GM18909 (cell line): Measurements from ENCODE around the gene ADAM21.
"Not testable (repeated sequence)": the region's sequence is repeated elsewhere in the genome, so short reads cannot be mapped to it uniquely, and the experiment has no call there.

Experiments
- ATAC-seq: cut with Tn5 transposase; IDR thresholded peaks from one replicate; pipeline ENCODE4 v1.9.1; 2021; ENCODE audit warnings: mild to moderate bottlenecking; ENCODE audit not compliant: unreplicated experiment, poor library complexity

Gene ADAM21

DNA sequence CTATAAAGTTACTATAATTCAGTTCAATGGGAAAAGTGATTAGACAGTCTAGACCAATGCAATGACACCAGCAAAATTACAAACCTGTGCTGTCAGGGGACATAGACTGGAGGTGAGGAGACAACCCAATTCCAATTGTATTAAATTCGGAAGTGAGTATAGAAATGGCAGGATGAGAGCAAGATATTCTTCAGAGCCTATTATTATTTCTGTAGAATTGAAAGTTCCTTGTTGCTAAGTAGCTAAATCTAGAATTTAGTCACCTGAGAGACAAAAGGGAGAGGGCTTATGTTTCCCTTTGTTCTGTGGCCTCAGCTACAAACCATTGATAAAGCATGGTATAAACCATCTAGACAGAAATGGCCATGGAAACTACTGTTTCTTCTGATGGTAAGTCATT lies at the start of gene ADAM21:
Gene ADAM21, plus strand, starts transcription at position 301 of the 400 bp plus-strand sequence. CDS start 5,326 bp downstream, outside the sequence.
- ATAC-seq: no peak

DNA sequence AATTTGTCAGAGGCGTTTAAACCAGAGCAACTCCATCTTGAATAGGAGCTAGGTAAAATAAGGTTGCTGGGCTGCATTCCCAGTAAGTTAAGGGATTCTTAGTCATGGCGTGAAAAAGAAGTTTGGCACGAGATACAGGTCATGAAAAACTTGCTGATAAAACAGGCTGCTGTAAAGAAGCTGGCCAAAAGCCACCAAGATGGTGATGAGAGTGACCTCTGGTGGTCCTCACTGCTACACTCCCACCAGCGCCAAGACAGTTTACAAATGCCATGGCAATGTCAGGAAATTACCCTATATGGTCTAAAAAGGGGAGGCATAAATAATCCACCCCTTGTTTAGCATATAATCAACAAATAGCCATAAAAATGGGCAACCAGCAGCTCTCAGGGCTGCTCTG lies 48.6 kb upstream of the ADAM21 start:
- not testable (repeated sequence) for ATAC-seq

DNA sequence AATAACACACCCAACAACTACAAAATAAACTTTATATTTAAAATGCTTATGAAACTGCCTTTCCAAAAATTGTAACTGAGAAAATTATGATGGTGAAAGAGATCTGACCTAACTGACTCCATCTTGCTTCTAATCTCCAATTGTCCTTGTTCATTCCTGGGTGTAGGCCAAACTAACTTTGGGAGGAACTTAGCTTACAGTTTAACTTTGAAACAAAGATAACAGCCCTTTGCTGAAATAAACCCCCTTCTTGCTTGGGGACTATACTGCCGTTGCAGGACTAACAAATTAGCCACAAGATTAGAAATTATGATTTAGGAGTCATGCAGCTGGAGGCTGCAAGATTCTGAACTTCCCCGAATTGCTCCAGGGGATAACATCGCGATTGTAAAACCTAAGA lies 45.8 kb upstream of the ADAM21 start:
- not testable (repeated sequence) for ATAC-seq

DNA sequence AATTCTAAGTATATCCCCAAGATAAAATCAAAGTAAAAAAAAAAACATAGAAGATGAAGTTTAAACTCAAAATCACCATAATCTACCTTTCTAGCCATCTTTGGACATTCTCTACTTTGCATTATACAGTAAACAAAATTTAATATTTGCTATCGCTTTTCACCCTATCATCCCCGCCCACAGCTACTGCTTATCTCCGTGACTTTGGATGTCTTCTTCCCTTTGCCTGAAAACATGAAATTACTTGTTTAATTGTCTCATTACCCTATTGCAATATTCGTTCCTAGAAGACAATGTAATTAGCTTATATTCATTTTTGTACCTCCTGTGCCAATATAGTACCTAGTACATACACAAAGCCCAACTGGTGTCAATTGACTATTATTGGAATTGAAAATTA lies 44.4 kb upstream of the ADAM21 start:
- no peak for ATAC-seq

DNA sequence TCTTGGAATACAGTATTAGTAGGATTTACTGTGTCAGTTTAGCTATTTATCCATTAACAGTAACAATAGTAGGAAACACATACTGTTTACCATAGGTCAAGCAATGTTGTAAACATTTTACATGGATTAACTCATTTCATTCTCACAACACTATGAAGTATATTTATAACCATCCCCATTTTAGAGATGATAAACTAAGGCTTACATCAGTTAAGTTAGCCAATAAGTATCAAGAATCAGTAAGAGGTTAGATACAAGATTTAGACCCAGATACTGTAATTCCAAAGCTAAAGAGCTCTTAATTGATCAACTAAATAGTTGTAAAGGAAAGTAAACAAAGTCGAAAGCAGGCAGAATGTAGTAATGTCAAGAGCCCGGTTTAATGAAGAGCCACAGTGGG lies 36.2 kb upstream of the ADAM21 start:
- no peak for ATAC-seq

DNA sequence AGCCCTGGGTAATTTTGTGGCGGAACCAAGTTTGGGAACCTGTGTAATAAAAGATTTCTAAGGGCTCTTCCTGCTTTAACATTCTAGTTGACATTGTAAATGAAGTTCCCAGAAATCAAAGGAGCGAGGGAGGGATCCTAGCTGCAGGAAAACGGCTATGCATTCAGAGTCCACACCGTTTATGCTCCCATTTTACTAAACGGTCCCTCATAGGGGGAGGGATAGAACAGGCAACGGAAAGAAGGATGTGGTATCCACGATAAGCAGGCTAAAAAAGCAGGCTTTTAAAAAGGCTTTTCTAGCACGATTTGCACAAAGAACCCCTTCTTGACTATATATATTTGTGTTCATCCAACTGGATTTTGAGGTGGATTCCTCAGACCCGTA lies 35.6 kb upstream of the ADAM21 start:
- ATAC-seq: no peak

DNA sequence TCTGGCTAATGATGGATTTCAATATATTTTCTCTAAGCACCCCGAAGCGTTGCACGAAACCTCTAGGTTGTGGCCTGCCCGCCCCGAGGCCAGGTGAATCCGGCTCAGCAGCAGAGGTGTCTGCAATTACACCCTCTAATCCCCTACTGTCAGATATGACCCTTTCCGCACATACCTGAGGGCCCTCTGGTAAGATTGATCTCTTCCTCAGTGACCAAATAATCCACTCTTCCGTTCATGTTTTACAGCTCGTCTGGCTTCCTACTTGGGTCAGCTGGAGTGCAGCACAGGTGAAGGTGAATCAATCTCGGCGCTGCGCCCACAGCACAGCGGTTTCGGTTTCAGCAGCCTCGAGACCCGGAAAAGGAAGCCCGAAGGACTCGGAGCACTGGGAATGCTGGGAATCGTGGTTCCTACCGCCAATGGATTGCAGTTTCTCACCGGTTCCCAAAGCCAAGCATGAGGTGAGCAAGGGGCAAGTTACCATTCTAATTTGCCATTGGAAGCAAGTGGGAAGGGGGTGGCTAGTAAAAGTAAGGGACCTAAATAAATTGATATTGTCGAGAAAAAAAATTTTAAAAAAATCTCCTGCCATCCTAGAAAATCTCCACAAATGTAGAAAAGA lies 35.1 kb upstream of the ADAM21 start, which contains the start of gene SYNJ2BP:
Gene SYNJ2BP, minus strand, starts transcription at position 366 of the 625 bp plus-strand sequence. Its CDS starts 127 bp downstream, at position 239.
- ATAC-seq: peak; percentile 55

DNA sequence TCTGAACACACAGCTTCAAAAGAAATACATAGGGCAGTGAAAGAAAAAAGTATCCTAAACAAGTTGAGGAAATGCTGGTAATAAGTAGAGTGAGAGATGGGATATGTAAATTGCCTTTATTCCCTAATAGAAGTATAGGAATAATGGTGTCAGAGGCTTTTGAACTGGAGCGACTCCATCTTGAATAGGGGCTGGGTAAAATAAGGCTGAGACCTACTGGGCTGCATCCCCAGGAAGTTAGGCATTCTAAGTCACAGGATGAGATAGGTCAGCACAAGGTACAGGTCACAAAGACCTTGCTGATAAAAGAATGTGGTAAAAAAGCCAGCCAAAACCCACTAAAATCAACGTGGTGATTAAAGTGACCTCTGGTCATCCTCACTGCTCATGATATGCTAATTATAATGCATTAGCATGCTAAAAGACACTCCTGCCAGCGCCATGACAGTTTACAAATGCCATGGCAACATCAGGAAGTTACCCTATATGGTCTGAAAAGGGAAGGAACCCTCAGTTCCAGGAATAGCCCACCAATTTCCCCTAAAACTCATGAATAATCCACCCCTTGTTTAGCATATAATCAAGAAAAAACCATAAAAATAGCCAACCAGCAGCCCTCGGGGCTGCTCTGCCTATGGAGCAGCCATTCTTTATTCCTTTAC lies 32.6 kb upstream of the ADAM21 start:
- ATAC-seq: not testable (repeated sequence)

DNA sequence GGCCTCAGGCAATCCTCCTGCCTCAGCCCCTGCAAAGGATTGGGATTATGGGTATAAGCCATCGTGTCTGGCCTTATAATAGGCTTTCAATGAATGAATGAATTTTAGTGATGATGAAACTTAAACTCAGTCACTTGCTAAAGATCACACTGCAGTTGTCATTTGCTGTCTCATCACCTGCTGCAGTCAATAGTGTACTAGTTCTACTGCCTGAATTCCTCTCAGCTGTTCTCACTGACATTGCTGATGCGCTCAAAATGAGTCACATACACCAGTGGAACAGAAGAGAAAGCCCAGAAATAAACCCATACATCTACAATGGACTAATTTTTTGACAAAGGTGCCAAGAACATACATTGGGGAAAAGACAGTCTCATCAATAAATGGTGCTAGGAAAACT lies 29.4 kb upstream of the ADAM21 start:
- no peak for ATAC-seq

DNA sequence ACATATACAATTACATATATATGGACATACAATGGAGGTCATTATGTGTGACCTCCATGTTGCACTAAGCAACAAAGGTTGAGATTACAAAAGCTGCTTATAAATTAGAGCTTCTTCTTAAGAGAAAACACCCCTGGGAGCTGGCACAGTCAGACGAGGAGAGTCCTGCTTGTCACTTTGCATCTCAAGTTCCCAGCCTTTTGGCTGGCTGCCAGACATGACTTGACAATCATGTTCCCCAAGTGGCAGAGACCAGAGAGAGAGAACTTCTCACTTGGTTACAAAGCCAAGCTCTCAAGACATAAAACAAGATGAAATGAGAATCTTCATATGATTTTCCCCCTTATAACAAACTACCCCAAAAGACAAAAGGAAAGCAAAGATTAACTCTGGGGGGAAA lies 26.6 kb upstream of the ADAM21 start:
- no peak for ATAC-seq

DNA sequence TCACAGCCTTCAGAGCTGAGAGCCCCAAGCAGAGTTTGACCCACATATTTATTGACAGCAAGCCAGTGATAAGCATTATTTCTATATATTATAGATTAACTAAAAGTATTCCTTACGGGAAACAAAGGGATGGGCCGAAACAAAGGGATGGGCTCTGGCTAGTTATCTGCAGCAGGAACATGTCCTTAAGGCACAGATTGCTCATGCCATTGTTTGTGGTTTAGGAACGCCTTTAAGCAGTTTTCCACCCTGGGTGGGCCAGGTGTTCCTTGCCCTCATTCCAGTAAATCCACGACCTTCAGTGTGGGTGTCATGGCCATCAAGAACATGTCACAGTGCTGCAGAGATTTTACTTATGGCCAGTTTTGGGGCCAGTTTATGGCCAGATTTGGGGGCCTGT lies 25.4 kb upstream of the ADAM21 start:
- not testable (repeated sequence) for ATAC-seq

DNA sequence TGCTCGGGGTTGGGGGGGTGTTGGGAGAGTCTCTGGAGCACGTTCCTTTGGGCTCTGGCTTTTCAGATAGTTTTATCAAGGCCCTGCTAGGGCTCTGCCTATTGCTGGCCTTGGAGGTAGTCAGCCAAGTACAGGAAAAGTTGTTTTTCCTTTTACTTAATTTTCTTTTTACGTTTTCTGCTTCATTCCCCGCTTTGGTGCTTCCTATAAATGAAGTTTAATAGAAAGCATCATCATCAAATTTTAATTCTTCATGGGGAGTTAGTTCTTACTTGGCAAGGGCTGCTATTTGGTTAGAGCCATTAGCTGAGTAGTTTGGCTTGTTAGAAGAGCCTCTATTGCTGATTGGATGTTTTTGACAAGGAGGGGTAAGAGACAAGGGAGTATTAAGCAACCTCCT lies 15.1 kb upstream of the ADAM21 start:
- no peak for ATAC-seq

DNA sequence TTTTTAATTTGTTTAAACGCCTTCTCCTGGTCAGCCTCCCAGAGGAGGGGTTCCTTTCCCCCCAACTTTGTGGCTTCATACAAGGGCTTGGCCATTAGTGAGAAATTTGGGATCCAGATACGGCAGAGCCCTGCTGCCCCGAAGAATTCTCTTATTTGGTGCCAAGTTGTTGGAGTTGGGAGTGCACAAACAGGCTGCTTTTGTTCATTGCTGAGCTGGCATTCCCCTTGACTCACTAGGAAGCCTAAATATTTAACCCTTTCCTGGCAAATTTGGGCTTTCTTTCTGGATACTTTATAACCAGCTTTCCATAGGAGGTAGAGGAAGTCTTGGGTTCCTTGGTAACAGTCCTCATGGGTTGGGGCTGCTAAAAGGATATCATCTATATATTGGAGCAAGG lies 10.3 kb upstream of the ADAM21 start:
- no peak for ATAC-seq

DNA sequence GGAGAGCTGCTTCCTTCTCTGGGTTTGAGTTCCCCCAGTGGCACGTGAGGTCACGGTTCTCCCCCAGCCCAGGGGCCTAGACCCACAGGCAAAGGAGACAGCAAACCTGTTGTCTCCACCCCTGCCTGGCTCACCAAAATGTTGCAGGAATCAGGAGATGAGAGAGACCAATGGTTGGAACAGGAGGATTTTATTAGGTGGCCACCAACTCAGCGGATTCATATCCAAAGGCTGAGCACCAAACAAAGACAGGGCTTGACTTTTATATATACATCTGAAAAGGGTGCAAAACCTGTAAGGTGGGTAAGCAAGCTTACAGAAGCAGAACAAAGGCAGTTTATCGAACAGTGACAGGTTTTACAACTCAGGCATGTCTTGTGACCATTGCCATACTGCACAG lies 9.2 kb upstream of the ADAM21 start:
- no peak for ATAC-seq

DNA sequence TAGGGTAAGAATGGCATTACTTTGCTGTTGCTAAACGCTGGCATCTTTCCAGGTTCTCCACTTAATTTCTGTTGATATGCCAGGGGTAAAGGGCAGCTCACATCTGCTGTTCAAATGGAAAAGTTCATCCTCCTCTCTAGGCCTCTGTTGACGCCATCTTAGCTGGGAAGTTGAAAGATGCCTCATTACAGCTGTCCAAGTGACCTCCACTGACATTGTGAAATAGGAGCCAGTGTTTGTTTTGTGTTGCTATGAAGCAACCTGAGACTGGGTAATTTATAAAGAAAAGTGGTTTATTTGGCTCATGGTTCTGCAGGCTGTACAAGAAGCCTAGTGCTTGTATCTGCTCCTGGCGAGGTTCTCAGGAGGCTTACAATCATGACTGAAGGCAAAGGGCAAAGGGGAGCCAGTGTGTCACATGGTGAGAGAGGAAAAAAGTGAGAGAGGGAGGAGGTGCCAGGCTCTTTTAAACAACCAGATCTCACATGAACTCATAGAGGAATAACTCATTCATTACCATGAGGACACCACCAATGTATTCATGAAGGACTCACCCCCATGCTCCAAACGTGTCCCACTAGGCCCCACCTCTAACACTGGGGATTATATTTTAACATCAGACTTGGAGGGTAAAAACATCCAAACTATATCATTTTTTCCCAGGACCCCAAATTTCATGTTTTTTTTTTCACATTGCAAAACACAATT lies 3.2 kb upstream of the ADAM21 start:
- ATAC-seq: no peak

DNA sequence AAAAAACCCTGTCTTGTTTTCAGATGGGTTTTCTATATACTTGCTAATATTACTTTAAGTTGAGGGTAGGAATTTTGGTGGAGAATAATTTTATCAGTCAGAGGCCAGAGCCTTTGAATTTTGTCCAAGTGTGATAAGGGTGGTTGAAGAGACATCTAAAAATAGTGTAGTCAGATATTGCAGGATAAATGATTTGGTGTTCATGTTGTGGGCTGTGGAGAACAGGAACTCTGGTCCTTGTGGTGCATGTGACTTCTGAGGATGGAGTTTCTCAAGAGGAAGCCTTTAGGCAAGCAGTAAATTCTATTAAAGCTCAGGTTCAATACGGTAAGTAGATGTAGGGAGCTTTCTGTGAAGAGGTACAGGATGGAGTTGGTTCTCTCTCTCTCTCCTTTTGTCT lies 2.8 kb downstream of the ADAM21 start:
- ATAC-seq: no peak

DNA sequence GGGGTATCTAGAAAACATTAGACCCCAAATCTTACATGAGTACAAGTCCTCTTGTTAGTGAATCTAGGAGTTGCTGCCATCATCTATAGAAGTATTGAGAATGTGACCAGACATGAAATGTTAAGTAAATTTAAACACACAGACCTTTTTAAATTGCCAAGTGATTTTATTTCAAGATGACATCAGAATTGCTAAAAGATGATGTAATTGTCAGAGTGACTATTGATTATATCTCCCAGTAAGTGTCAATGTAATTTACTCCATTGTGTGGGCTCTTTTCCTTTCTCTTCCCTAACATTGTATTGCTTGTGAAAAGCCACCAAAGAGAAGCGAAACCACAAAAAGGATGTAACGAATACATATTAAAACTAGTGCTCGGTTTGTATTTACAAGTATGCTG lies 16.8 kb downstream of the ADAM21 start:
- no peak for ATAC-seq

DNA sequence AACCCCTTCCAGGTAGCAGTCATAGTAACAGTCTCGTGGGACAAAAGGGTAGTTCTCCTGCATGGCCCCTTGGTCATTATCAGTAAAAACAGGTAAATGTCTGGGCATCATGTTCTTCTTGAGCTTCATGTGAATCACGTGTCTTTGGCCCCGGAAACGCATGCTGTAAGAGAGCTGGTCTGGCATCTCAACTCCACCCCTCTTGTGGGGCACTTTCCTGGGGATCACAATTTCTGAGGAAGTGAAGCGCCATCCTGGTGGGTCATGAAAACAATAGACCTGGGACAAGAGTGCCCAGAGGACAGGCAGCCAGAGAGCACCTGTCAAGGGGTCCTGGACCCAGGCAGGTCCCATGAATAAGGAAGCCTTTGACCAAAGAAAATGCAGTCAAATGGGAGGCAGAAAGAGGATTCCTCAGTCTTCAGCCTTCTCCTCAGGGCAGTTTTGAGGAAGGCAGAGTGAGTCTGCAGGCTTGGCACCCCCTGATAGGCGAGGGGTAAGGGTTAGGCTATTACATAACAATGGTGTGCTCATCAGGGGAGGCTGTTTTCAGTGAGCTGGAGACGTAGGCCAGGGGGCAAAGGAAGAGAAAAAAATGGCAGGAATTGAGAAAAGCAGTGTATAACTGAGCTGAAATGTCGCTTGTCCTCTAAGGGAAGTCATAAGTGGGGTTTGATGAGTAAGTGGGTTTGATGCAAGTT lies 19.0 kb downstream of the ADAM21 start:
- ATAC-seq: not testable (repeated sequence)

DNA sequence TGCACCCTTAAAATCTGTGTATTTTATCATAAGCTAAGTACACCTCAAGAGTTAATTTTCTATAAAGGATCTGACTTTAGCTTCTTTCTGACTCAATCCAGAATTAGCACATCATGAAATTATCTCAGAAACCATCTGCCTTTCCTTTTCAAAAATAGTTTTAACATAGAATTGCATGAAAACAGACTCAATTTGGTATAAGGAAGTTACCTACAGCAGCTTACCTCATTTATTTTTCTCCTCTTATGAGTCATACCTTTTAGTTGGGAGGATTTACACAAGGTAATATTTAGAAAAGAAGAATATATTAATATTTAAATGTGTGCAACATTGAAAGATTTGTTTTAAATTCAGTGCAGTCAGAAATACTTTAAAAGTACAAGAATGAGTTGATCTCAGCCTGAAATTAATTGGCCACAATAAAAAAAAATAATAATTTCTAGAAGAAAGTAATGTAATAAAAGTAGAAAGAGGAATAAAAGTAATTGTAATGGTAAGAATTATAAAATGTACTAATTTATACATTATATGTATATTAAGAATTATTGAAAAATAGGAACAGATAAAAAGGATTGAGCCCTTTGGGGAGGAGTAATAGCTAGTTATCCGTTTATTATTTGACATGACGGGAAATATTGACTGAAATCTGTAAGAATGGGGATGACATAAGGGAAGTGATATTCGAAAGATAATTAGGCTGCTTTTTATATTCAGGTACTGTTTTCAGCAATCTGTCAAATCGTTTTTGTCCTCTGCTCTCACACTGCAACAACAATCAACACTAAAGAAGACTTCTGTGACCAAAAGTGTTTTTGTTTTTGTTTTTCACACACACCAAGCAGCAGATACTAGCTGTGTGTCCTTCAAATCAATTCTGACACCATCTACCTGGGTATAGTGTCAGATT lies 20.5 kb downstream of the ADAM21 start:
- ATAC-seq: no peak

DNA sequence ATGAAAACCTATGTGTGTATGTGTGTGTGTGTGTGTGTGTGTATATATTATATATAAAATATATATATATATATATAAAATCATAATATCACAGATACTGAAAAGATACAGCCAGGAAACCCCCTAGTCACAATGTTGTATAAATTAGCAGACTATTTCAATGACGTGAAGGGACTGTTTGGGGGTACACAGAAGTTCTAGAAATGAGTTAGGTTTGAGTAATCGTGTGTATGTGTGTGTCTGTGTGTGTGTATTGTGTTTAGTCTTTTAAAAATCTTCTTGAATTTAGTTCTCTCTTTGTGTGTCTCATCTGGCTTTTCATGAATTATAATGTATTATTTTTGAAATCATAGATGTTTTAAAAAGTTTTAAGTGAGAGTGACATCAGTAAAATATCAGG lies 21.9 kb downstream of the ADAM21 start:
- no peak for ATAC-seq
